Neutrophil (primary cell): Measurements from ENCODE around the gene JPH3.

Experiments
- H3K27ac ChIP-seq: fragments of 200-600 bp; sonication (generic); 2 replicates; pipeline ENCODE4 v1.5.1; 2016; ENCODE audit warnings: mild to moderate bottlenecking, moderate library complexity
- H3K27me3 ChIP-seq: fragments of 200-600 bp; sonication (generic); 2 replicates; pipeline ENCODE4 v1.6.0; 2016; ENCODE audit warnings: mild to moderate bottlenecking
- H3K36me3 ChIP-seq: fragments of 200-600 bp; sonication (generic); 2 replicates; pipeline ENCODE4 v1.5.1; 2017
- H3K4me1 ChIP-seq, 2 experiments: fragments of 200-600 bp in 1 of 2; sonication (generic) in 1 of 2; 1 replicate in 1 of 2; 2 replicates in 1 of 2; pipeline versions ENCODE4 v1.5.1 to v1.6.1; 2013 to 2016; ENCODE audit warnings: low read depth in 1 of 2, low read length in 1 of 2, mild to moderate bottlenecking in 1 of 2, moderate library complexity in 1 of 2; ENCODE audit not compliant: control insufficient read depth in 1 of 2, insufficient read depth in 1 of 2
- H3K4me3 ChIP-seq, 2 experiments: fragments of 200-600 bp in 1 of 2; sonication (generic) in 1 of 2; 1 replicate in 1 of 2; 2 replicates in 1 of 2; pipeline ENCODE4 v1.5.1; 2013 to 2016; ENCODE audit warnings: low read depth in 1 of 2, low read length in 1 of 2, mild to moderate bottlenecking in 1 of 2, moderate library complexity in 1 of 2
- H3K9me3 ChIP-seq: fragments of 200-600 bp; sonication (generic); 2 replicates; pipeline ENCODE4 v1.5.1; 2016
- TF ChIP-seq, protein P1 (sequence below): fragments of 200-600 bp; sonication (generic); IDR thresholded peaks from 2 replicates; pipeline ENCODE4 v1.5.1; 2016; ENCODE audit warnings: antibody characterized with exemption

Gene JPH3

DNA sequence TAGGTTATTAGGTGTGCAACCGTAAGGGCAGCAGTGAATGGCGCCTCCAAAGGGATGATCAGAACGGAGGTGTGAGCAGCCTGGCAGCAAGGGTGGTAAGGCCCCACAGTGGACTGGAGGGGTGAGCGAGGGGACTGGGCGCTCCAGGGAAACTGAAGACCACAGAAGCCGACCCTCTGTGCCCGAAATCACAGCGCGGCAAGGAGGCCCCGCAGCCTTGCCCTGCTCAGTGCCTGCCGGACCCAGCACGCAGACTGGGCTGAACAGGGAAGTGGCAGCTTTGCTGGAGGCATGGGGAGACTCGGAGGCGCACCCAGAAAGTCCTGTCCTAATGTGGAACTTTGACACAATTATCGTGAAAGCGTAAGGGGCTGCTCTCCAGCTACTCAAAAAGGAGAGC, 125.0 kb downstream of the JPH3 start:
- TF ChIP-seq, protein P1, sequence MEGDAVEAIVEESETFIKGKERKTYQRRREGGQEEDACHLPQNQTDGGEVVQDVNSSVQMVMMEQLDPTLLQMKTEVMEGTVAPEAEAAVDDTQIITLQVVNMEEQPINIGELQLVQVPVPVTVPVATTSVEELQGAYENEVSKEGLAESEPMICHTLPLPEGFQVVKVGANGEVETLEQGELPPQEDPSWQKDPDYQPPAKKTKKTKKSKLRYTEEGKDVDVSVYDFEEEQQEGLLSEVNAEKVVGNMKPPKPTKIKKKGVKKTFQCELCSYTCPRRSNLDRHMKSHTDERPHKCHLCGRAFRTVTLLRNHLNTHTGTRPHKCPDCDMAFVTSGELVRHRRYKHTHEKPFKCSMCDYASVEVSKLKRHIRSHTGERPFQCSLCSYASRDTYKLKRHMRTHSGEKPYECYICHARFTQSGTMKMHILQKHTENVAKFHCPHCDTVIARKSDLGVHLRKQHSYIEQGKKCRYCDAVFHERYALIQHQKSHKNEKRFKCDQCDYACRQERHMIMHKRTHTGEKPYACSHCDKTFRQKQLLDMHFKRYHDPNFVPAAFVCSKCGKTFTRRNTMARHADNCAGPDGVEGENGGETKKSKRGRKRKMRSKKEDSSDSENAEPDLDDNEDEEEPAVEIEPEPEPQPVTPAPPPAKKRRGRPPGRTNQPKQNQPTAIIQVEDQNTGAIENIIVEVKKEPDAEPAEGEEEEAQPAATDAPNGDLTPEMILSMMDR, result no peak
- H3K36me3 ChIP-seq, result peaks cover 49% of the 10 kb centered on the region
- no peaks in the 10 kb centered on the region for H3K4me1 ChIP-seq
- H3K9me3 ChIP-seq, result no peaks in the 10 kb centered on the region
- H3K4me3 ChIP-seq, result no peak overlapping the region
- no peaks in the 10 kb centered on the region for H3K27me3 ChIP-seq
- H3K27ac ChIP-seq, result no peak overlapping the region

- H3K27ac ChIP-seq, result no peak overlapping the region
- H3K36me3 ChIP-seq, result peaks cover 44% of the 10 kb centered on the region
- no peaks in the 10 kb centered on the region for H3K9me3 ChIP-seq
- TF ChIP-seq, protein P1, result no peak
- no peaks in the 10 kb centered on the region for H3K4me1 ChIP-seq
- no peaks in the 10 kb centered on the region for H3K27me3 ChIP-seq
- no peak overlapping the region for H3K4me3 ChIP-seq
Observed at GRCh38 chr16:87728026-87728425, 125.7 kb downstream of the JPH3 start.

GRCh38 chr16:87729266-87729954, 127.1 kb downstream of the JPH3 start:
- no peaks in the 10 kb centered on the region for H3K9me3 ChIP-seq
- TF ChIP-seq, protein P1, result no peak
- H3K36me3 ChIP-seq, result peaks cover 42% of the 10 kb centered on the region
- no peak overlapping the region for H3K27ac ChIP-seq
- no peak overlapping the region for H3K4me3 ChIP-seq
- H3K27me3 ChIP-seq, result no peaks in the 10 kb centered on the region
- no peaks in the 10 kb centered on the region for H3K4me1 ChIP-seq

- TF ChIP-seq, protein P1, result no peak
- H3K36me3 ChIP-seq, result peaks cover 45% of the 10 kb centered on the region
- H3K27ac ChIP-seq, result no peak overlapping the region
- H3K4me3 ChIP-seq, result no peak overlapping the region
- H3K4me1 ChIP-seq, result no peaks in the 10 kb centered on the region
- no peaks in the 10 kb centered on the region for H3K27me3 ChIP-seq
- H3K9me3 ChIP-seq, result no peaks in the 10 kb centered on the region
Observed at GRCh38 chr16:87731607-87732006, 129.3 kb downstream of the JPH3 start.

- no peaks in the 10 kb centered on the region for H3K27me3 ChIP-seq
- no peak overlapping the region for H3K27ac ChIP-seq
- no peaks in the 10 kb centered on the region for H3K4me1 ChIP-seq
- peaks cover 45% of the 10 kb centered on the region for H3K36me3 ChIP-seq
- H3K4me3 ChIP-seq, result no peak overlapping the region
- H3K9me3 ChIP-seq, result no peaks in the 10 kb centered on the region
- TF ChIP-seq, protein P1, result no peak
Observed at GRCh38 chr16:87733190-87733589, 130.9 kb downstream of the JPH3 start.
